ENCODE results near the gene P4HB.
A peak's percentile ranks its signal among the peaks of the same experiment; 100 is the strongest.
"Not testable (repeated sequence)": the region's sequence is repeated elsewhere in the genome, so short reads cannot be mapped to it uniquely, and the experiment has no call there.

P4HB gene

DNA sequence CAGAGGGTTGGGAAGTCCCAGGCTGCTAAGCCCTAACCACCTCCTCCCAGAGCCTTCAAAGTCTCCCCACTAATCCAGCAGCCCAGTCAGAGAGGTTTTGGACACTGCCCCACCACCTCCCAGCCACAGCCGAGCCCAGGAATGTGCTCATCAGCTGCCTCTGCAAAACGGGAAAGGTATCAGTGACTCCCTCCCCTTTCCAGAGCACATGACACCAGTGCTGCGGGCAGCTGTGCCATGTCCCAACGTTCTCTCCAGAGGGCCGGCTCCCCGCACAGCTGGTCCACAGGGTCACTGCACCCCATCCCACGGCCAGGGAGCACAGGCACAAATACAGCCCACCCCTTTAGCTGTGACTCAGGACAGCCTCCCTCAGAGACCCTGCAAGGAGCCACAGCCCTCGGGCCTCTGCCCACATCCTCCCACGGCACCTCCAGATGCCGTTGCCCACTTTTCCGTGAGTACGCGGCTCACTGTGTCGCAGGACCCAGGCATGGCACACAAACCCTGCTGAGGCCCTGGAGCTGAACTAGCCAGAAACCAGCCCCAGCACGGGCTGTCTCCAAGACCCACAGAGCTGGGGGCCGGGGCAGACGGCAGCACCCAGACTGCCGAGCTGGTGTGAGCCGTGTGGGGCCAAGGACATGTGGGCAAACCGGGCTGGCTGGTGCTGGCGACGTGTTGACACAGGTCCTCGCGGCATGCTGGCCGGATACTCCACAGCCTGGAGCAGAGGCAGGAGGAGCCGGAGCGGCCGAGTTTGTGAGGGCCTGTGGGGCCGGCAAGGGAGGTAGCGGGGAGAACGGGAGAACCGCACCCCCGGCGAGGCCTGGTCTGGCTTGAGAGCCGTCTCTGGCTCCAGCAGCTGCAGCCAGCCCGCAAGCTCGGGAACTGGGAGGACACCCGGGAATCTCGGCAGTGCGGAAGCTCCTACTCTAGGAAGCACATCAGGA lies 19.2 kb downstream of the P4HB start:
- CTCF ChIA-PET: interaction anchor here (0.6 to 1.1 kb wide), 2 partner anchors 12 to 19 kb away, joined by 4 to 5 read pairs; no protein-coding TSS in a partner anchor
- TF ChIP-seq ZNF175 (tag by site-specific recombination; IDR thresholded peaks at IDR 0.05): no peak
- no peak for TF ChIP-seq ZNF530 (tag by site-specific recombination; IDR thresholded peaks at IDR 0.05; ENCODE audit: low read depth)
- peak; percentile 93 for TF ChIP-seq EGR2 (tag by site-specific recombination; IDR thresholded peaks at IDR 0.05; ENCODE audit: low read depth)
- TF ChIP-seq, protein P1, sequence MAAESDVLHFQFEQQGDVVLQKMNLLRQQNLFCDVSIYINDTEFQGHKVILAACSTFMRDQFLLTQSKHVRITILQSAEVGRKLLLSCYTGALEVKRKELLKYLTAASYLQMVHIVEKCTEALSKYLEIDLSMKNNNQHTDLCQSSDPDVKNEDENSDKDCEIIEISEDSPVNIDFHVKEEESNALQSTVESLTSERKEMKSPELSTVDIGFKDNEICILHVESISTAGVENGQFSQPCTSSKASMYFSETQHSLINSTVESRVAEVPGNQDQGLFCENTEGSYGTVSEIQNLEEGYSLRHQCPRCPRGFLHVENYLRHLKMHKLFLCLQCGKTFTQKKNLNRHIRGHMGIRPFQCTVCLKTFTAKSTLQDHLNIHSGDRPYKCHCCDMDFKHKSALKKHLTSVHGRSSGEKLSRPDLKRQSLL (tag by site-specific recombination; IDR thresholded peaks at IDR 0.05): no peak
- peak; percentile 96 for TF ChIP-seq ZFHX2 (tag by site-specific recombination; conservative IDR thresholded peaks at IDR 0.05)
- TF ChIP-seq ZBTB7A (tag by site-specific recombination; IDR thresholded peaks at IDR 0.05; ENCODE audit: low read depth): no peak
- TF ChIP-seq ZNF600 (tag by site-specific recombination; IDR thresholded peaks at IDR 0.05): peak; percentile 78
- Histone ChIP-seq H3K27ac (ENCODE audit: extremely low read depth, low read depth, low read length) (0 out of 2 replicates have a peak overlapping the region, but pooled peaks have one; percentile 24), H3K4me1 (ENCODE audit: control insufficient read depth, insufficient read depth, low read length) (no peaks in the 10 kb centered on the region), H3K36me3 (ENCODE audit: control insufficient read depth in 2 of 2, insufficient read depth in 1 of 2, low read length in 2 of 2) (peaks cover 0 to 38% of the 10 kb centered on the region in 2 experiments; a peak in 2 of 3 replicates), H3K4me3 (ENCODE audit: low read depth, low read length) (no peak overlapping the region), H3K9me3 (ENCODE audit: control insufficient read depth, insufficient read depth, low read depth, low read length) (no peaks in the 10 kb centered on the region)
- POLR2A ChIA-PET: interaction anchor here (0.9 to 1.6 kb wide), 5 partner anchors 8 to 18 kb away, joined by 3 to 7 read pairs (median 4); partner anchors contain the start of gene MCRIP1

DNA sequence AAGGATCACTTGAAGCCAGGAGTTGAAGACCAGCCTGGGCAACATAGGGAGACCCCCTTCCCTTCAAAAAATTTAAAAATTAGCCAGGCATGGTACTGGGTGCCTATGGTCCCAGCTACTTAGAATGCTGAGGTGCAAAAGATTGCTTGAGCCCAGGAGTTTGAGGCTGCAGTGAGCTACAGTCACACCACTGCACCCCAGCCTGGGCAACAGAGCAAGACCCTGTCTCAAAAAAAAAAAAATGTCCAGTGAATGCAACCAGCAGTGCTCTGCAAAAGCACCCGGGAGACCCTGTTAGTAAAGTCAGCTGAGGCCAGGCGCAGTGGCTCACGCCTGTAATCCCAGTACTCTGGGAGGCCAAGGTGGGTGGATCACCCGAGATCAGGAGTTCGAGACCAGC lies 20.3 kb downstream of the P4HB start:
- H3K9me3 ChIP-seq (ENCODE audit: control insufficient read depth, insufficient read depth, low read depth, low read length); H3K4me3 ChIP-seq (ENCODE audit: low read depth, low read length); H3K4me1 ChIP-seq (ENCODE audit: control insufficient read depth, insufficient read depth, low read length); H3K27ac ChIP-seq (ENCODE audit: extremely low read depth, low read depth, low read length): not testable (repeated sequence)
- ChIA-PET POLR2A (interaction anchor here (1.4 kb wide), 1 partner anchor 137 kb away, joined by 4 read pairs; the partner anchor contains the start of gene MRPL12), CTCF (interaction anchor here (0.6 to 1.1 kb wide), 4 partner anchors 16 to 767 kb away, joined by 3 to 5 read pairs (median 4); no protein-coding TSS in a partner anchor)
- TF ChIP-seq ZNF121 (tag by site-specific recombination; IDR thresholded peaks at IDR 0.05): peak; percentile 89
- H3K36me3 ChIP-seq (ENCODE audit: control insufficient read depth in 2 of 2, insufficient read depth in 1 of 2, low read length in 2 of 2): peaks cover 0 to 30% of the 10 kb centered on the region in 2 experiments; a peak in 2 of 3 replicates

- no peak for TF ChIP-seq ZNF138 (tag by site-specific recombination; IDR thresholded peaks at IDR 0.05; ENCODE audit: borderline replicate concordance)
- peaks cover 0 to 24% of the 10 kb centered on the region in 2 experiments; a peak in 2 of 3 replicates for H3K36me3 ChIP-seq (ENCODE audit: control insufficient read depth in 2 of 2, insufficient read depth in 1 of 2, low read length in 2 of 2)
- CTCF ChIA-PET: interaction anchor here (0.6 to 0.7 kb wide), 2 partner anchors 16 to 182 kb away, joined by 3 to 4 read pairs; no protein-coding TSS in a partner anchor
- no peaks in the 10 kb centered on the region for H3K4me1 ChIP-seq (ENCODE audit: control insufficient read depth, insufficient read depth, low read length)
- no peak overlapping the region for H3K27ac ChIP-seq (ENCODE audit: extremely low read depth, low read depth, low read length)
- H3K9me3 ChIP-seq (ENCODE audit: control insufficient read depth, insufficient read depth, low read depth, low read length): no peaks in the 10 kb centered on the region
- H3K4me3 ChIP-seq (ENCODE audit: low read depth, low read length): no peak overlapping the region
- POLR2A ChIA-PET: interaction anchor here (1.4 kb wide), 1 partner anchor 137 kb away, joined by 4 read pairs; the partner anchor contains the start of gene MRPL12
These were observed 21.0 kb downstream of the P4HB start for GRCh38 chr17:81839301-81839700.

DNA sequence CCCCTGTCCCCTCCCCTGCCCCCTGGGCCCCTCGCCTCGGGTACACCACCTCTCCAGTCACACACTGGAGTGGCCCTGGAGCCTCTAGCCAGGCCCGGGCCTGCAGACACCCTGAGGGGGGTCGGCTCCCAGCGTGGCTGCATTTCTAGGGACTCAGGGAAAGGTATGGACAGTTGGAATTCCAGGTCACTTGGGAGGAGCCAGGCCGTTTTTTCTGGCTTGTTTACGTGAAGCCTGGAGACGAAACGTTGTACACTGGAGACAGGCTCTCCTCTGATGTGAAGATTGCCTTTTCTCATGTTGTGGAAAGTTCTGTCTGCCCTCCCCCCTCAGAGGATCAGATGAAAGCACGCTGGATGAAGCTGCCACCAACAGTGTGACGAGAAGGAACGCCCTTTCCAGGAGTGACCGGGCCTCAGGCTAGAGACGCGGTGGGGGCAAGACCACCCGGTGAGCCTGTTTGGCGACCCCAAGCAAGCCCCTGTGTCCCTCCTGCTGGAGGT lies 21.5 kb downstream of the P4HB start:
- no peak overlapping the region for H3K27ac ChIP-seq (ENCODE audit: extremely low read depth, low read depth, low read length)
- ChIA-PET POLR2A (interaction anchor here (1.2 to 1.4 kb wide), 2 partner anchors 19 to 136 kb away, joined by 3 to 4 read pairs; partner anchors contain the start of gene MRPL12), CTCF (no interaction called here)
- no peaks in the 10 kb centered on the region for H3K4me1 ChIP-seq (ENCODE audit: control insufficient read depth, insufficient read depth, low read length)
- H3K9me3 ChIP-seq (ENCODE audit: control insufficient read depth, insufficient read depth, low read depth, low read length): no peaks in the 10 kb centered on the region
- no peak overlapping the region for H3K4me3 ChIP-seq (ENCODE audit: low read depth, low read length)
- H3K36me3 ChIP-seq (ENCODE audit: control insufficient read depth in 2 of 2, insufficient read depth in 1 of 2, low read length in 2 of 2): peaks cover 0 to 19% of the 10 kb centered on the region in 2 experiments; a peak in 2 of 3 replicates
- no peak for TF ChIP-seq OSR2 (tag by site-specific recombination; IDR thresholded peaks at IDR 0.05)
- no peak for TF ChIP-seq ZNF707 (tag by site-specific recombination; IDR thresholded peaks at IDR 0.05)
- no peak for TF ChIP-seq ZNF157 (tag by site-specific recombination; IDR thresholded peaks at IDR 0.05)
- TF ChIP-seq, protein P2, sequence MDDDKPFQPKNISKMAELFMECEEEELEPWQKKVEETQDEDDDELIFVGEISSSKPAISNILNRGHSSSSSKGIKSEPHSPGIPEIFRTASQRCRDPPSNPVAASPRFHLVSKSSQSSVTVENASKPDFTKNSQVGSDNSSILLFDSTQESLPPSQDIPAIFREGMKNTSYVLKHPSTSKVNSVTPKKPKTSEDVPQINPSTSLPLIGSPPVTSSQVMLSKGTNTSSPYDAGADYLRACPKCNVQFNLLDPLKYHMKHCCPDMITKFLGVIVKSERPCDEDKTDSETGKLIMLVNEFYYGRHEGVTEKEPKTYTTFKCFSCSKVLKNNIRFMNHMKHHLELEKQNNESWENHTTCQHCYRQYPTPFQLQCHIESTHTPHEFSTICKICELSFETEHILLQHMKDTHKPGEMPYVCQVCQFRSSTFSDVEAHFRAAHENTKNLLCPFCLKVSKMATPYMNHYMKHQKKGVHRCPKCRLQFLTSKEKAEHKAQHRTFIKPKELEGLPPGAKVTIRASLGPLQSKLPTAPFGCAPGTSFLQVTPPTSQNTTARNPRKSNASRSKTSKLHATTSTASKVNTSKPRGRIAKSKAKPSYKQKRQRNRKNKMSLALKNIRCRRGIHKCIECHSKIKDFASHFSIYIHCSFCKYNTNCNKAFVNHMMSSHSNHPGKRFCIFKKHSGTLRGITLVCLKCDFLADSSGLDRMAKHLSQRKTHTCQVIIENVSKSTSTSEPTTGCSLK (tag by site-specific recombination; IDR thresholded peaks at IDR 0.05): no peak
- TF ChIP-seq KLF17 (tag by site-specific recombination; IDR thresholded peaks at IDR 0.05): no peak
- TF ChIP-seq EGR2 (tag by site-specific recombination; IDR thresholded peaks at IDR 0.05; ENCODE audit: low read depth): no peak
- TF ChIP-seq ZBTB17 (tag by site-specific recombination; IDR thresholded peaks at IDR 0.05): 0 out of 2 replicates have a peak, but pooled peaks have one; percentile 15
- no peak for TF ChIP-seq YY2 (tag by site-specific recombination; IDR thresholded peaks at IDR 0.05)
- TF ChIP-seq ZFP41 (tag by site-specific recombination; IDR thresholded peaks at IDR 0.05; ENCODE audit: borderline replicate concordance): no peak
- TF ChIP-seq, protein P3, sequence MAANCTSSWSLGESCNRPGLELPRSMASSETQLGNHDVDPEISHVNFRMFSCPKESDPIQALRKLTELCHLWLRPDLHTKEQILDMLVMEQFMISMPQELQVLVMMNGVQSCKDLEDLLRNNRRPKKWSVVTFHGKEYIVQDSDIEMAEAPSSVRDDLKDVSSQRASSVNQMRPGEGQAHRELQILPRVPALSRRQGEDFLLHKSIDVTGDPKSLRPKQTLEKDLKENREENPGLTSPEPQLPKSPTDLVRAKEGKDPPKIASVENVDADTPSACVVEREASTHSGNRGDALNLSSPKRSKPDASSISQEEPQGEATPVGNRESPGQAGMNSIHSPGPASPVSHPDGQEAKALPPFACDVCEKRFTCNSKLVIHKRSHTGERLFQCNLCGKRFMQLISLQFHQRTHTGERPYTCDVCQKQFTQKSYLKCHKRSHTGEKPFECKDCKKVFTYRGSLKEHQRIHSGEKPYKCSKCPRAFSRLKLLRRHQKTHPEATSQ (tag by site-specific recombination; IDR thresholded peaks at IDR 0.05): no peak

Data from HEK293 (cell line).